Measurements from ENCODE around the gene MYL12A.

MYL12A gene

DNA sequence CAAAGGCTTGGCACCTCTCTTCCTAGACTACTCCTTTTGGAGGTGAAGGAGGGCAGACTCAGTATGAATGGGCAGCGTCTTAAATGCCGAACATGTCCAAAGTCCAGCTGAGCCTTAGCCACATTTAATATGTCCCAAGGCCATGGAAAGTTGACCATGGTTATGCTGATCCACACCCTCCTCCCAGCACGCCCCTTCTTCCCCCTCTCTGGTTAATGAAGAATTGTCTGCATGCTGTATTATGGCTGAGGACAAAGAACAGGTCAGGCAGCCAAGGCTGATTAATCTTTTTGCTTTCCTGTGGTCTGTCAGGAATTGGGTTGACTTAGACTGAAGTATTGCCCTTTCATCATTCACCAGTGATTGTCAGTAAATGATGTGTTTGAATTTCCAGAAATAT, 22.0 kb upstream of the MYL12A start:
- DNase-seq: no peak

DNA sequence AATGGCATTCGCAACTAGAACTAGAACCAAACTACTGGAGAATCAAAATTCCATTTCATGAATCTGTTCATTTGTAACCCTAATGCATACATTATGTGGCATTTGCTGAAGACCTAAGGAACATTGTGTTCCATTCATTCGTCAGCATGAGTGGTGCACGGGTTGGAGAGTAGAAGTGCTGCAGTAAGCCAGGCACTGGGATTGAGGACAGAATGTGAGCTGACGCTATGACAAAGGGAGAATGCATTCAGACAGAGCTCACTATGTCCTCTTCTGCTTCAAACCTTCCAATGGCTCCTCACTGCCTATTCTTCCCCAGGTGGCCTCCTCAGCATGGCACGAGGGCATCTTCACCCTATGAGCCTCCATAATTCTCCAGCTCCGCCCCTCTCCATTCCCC, 21.6 kb upstream of the MYL12A start:
- no peak for DNase-seq

DNA sequence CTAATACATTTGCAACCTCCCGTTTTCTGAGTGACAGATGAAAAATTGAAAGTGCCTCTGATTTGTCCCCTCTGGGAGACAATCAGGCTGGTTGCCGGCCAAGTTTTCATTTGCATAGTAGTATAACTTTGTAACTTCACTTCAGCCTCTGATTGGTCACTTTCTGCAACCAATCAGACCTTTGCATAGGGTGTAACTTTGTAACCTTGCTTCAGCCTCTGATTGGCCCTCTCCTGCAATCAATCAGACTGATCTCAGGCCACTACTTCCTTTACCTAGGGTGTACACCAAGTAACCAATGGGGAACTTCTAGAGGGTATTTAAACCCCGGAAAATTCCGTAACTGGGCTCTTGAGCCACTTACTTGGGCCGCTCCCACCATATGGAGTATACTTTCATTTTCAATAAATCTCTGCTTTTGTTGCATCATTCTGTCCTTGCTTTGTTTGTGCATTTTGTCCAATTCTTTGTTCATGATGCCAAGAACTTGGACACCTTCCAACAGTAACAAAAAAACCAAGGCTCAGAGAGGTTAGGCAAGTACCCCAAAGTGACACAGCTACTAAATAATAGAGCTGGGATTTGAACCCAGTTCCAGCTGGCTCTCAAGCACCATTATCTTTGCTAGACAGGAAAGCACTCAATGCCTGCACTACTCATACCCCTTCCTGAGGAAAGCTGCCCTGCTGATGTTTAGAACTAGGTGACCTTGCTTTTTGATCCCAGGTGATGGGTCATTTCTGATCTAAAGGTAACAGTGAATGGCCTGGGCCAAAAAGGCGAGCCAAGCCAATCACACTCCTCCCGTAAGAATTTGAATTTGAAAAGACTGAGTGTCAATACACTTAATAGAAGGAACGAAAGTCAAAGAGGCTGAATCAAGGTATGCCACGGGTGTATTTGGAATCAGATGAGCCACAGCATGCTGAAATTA, 16.9 kb upstream of the MYL12A start:
- no peak for DNase-seq

DNA sequence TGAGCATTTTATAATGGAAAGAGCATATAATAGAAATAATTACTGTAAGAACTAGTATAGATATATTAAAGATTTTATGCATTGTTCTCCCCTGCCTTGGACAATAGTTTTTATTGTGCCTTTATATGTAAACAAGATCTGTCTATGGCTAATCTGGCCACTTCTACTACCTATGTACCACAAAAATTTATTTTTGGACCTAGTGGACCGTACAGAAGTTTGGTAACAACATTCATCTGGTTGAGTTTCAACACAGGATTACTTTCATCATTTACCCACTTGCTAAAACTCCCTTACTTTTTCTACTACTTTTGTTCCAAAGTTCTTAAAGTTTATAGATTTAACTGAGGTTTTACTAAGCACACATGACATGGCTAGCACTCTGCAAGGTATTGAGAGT, 14.6 kb upstream of the MYL12A start:
- DNase-seq: no peak

DNA sequence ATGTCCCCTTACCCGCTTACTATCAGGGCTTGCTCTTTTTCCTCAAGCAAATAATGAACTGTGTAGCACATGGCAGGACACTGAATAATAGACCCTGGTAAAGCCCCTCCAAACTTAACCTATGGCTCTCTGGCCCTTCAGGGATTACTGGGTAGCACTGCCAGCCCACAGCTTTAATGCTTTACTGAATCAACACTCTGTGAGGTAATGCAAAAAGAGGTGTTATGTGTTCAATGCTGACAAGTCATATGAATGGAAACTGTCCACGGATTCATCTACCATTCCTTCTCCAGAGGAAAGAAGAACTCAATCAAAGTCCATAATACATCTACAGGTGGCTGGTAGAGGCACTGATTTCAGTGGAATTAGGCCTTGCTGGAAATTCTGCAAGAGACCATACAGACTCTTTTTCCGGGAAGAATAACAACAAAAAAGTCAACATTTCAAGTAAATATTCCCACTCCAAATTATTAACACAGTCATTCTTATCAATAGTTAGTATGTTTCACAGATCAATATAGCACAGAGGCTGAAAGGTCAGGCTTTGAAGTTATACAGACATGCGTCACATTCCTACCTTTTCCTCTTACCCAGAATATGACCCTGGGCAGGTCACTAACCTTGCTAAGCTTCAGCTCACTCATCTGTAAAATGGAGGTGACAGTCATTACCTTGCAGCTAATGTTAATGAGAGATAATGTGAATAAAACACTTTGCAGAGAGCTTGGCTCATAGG, 14.0 kb upstream of the MYL12A start:
- DNase-seq: no peak

DNA sequence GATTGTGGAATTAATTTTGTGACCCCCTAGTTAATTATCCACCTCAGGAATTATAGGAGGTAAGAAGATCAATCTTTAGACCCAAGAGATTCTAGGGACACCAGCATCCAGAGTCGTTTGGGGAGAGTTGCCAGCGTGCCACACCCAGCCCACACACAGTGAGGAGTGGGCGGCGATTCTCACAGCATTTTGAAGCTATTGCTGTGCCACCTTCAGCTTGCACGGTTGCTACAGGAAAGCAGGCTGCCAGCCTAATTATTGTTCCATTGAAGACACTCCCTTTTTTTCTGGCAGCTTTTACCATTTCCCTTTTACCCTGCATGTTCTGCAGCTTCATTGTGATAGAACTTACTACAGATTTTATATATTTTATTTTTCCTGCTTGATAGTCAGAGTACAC, 13.1 kb upstream of the MYL12A start:
- no peak for DNase-seq

DNA sequence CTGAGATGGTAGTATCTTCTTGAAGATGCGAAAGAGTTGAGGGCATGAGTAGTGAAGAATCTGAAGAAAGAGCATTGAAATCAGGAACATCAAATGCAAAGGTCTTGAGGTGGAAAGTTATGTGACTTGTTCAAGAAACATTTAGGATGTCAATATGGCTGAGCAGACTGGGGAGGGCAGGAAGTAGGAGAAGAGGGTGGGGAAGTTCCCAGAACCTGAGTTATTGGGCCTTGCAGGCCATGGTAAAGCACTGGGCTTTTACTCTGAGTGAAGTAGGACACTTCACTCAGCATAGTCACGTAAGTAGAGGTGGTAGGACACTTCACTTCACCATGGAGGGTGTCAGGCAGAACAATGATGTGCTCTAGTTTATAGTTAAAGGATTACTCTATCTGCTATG, 11.8 kb upstream of the MYL12A start:
- DNase-seq: no peak

DNA sequence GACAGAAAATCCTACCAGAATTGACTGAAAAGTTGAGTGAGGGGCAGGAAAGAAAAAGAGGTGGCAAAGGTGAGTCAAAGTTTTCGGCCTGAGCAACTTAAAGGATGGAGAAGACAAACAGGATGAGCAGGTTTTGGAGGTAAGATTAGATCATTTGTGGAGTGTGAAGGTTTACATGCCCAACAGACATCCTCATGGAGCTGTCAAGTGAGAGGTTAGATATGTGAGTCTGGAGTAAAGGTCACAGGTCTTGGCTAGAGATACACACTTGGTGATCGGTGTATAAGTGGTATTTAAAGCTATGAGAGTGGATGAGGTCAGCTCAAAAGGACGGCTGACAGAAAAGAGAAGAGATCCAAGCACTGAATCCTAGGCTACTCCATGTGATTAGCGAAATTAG, 11.1 kb upstream of the MYL12A start:
- DNase-seq: peak; percentile 68

DNA sequence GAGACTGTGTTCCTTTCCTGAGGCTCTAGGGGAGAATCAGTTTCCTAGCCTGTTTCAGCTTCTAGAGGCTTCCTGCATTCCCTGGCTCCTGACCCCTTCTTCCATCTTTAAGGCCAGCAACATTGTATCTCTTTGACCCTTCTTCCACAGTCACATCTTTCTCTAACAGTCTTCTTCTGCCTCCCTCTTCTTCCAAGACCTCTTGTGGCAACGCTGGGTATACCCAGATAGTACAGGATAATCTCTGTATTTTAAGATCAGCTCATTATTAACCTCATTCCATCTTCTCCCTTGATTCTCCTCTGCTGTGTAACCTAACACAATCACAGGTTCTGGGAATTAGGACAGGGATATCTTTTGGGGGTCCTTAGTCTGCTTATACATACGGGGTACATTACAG, 8.9 kb upstream of the MYL12A start:
- no peak for DNase-seq

DNA sequence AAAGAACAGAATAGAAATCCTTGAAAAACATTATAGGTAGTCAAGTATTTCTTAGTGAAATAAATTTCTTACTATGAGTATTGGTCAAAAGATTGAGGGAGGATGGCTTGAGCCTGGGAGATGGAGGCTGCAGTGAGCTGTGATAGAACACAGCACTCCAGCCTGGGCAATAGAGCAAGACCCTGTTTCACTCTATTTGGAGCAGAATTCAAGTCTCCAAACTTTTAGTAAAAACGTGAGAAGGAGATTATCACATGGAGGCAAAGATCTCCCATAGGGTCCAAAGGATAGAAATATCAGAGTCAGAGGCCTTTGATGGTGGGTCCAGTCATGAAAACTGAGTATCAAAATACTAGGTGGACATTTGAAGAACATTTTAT, 2.4 kb upstream of the MYL12A start:
- no peak for DNase-seq

DNA sequence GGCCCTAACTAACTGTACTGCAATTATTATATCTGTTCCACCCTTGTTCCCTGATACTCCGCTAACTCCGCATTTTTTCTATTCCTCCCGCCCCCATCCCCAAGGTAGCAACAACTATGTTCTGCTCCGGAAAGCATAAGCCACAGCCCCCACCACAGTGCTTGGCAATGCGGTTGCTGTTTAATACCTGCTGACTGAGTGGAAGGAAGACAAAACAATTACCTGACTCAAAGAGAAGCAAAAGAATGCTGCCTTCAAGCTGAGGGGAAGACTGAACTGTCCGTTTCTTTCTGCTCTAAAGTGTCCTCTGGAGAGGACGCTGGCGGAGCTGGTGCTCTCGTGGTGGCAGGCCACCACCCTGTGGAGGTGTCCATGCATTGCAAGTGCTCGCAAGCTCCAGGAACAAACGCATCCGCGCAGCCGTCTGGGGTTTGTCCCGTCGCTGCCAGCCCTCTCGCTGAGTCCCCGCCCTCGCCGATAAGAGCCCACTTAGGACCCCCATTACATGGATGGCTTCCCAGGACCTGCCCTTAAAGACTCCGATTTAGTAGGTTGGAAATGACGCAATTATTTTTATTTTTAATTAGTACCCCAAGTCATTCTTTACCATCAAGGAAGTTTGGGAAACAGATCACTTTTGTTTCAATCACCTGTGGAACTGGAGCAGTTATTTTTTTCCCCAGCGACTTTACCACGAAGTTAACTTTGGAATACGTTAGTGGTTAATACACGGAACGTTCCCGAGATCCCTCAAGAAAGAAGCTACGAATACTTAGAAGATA, 1.6 kb upstream of the MYL12A start:
- peak; percentile 84 for DNase-seq

DNA sequence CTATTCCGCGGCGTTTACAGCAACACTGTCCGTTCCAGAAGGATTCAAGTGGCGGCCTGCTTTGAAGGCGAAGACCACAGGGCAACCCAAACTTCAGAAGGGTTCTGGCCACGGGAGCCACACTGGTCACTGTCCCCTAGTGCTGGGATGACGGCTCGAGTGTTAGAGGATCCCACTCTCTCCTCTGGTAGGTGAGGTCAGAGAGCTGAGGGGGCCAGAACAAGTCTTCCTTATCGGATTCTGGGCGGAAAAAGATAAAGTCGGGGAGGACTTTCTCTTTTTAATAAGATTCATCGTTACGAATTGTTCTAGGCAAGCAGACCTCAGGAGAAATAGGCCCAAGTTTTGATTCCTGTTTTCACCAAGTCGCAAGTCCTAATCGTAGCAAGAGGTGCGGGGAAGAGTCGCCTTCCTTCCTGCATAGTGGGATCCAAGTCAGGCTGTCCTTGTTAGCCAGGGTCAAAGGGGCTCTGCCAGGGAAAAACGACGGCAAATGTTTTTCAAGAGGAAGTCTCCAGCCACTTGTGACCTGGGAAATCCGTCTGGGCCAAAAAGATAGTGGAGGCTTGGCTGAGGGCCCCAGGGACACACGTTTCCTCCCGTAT, 864 bp upstream of the MYL12A start:
- DNase-seq: no peak

DNA sequence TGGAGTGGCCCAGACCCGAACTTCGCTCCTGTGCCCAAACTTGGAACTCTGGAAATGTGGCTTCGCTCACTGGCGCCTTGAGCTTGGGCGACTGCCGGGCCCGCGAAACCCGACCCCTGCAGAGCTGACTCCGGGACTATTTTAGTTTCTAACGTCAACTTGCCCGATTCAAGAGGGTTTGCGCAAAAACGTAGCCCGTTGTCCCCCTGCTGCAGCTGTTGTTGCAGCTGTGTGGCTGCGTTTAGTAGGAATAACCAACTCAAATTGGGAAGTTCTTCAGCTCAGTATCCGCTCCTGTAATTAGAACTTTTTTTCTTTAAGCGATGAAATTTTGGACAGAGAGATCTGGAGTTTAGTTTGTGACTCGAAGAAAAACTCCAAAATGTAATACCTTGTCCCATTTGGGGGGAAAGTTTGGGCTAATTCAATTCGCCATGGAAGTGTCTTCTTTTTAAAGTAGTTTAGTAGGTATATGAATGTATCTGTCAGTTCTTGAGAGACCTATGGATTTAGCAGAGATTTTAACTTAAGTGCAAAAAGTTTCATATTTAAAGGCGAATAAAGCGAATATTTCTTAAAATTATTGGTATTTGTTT, 559 bp downstream of the MYL12A start:
- DNase-seq: no peak

DNA sequence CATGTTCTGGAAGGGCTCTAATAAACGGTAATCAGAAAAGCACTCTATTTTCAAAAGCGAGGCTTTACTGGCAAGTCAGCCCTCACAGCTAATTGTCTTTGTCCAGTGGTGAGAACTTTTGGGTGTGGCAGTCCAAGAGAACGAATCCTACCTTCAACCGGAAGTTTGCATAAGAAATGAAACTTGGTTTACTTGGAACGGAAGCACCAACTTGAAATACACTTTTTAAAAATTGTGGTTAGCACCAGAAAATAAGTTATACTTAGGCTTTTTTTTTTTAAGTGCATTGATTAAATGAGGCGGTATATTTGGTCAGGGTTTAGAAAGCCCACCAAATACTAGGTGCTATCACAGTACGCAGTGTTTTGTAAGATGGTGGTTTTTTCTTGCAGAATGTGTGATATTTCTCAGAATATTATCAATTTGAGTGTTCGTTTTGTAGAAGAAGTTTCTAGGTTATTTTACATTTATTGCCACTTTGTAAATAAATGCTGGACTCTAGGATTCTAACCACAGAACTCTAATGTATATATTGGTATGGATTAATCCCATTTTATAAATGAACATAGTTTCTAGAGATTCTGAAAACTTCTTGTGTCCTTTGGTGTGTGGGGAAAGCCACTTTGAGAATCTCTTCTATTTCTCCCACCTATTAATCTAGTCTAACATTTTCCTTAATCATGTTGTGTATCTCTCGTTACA, 1.2 kb downstream of the MYL12A start:
- peak; percentile 32 for DNase-seq

DNA sequence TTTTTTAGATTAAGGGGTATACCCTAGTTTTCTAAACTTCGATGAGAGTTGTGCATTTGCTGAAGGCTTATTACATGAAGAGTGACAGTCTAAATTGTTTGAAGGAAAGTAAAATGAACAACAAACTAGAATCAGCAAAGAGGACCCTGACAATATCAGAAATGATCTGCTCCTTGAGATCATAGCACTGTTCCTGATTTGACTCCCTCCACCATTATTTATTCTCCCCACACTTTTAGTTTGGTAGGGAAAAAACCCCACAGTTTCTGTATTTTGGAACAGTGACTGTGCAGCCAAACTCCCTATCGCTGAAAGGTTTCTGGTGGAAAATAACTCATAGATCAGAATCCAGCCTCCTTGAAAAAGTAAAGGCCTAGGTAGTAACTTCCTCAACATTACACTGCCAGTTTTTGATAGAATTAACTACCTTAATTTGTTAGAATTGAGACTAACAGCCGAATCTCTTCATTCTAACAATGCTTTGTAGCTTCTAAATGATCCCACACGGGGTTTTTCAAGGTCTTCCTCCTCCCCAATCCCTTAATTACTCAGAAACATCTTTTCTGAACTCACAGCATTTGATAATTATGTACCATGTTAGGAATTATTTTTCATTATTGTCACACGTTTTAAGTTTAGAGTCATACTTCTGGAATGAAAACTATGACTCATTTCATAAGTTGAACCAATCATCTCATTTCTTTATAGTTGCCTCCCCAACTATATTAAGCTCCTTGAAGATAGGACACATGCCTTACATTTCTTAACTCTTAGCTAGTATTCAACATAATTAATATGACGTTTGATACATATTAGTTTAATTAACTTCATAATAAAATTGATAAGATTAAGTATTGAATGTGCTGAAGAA, 2.9 kb downstream of the MYL12A start:
- DNase-seq: no peak

DNA sequence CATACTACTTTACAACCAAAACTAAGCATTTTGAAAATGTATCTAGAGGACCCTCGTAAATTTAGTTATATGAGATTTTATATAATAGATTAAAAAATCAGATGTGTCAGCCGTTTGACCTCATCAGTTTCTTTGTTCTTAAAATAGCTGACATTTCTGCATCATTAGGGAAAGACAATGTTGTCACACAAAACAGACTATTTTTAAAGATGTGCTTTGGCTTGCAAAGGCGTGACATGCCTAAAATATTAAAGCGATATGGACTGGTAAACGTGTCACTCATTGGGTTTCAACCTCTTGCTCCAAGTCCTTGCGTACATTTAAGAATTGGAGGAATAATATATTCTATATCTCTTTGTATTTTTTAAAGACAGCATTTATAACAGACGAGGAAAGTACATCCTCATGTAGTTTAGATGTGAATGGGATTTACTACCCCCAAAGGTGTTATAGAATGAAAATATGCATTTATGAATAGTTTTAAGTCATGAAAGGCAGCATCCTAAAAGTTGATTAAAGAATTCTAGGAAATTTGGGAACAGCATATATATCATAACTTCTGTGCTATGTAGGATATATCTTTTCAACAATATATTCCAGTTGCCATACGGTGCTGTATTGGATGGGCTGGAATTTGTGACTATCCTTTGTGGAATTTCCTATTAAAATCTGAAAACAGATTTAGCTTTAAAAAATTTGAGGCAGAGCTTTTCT, 3.8 kb downstream of the MYL12A start:
- DNase-seq: no peak

DNA sequence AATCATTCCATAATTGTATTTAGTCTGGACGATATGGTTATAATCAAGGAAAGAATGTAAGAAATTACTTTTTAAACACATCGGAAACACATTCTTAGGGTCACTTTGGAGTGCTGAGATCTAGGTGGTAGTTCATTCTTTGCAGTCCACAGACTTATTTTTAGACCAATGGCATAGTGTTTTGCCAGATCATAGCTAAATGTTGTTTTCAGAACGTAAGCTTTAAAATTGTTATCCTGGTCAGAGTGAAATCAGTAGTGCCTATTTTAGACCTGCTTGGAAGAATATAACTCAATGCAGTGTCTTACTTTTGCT, 4.3 kb downstream of the MYL12A start:
- DNase-seq: no peak

DNA sequence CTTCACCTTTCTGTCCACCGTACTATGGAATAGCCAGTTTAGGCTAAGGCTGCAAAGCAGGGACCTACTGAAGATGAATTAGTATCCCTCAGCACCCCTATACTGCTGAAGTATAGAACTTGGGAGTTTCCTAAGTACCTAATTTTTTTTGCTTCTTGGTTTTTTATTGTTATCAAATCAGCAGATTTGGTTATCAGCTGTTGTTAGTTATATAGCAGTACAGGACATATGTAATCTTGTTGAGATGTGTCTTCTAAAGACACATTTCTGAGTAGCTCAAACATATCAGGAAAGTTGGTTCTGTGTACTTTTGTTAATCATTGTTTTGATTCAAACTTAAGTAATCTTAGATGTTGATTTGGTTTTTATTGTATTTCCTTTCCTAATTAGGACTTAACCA, 5.2 kb downstream of the MYL12A start:
- no peak for DNase-seq

DNA sequence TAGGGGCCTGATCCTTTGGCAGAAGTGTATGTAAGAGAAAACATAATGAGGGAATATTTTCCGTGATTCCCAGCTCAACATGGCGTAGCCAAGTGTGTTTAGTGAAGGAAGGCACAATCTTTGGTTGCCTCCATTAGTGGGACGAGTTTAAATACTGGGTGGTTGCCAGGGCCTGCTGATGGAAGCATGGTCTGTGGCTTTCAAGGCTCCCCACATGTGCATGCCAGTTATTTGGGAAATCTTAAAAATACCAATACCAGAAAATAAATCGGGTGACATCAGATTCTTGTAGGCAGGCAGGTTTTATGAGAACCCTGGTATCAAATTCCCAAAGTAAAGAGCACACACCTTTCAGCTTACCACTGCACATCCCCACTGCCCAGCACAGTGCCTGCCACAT, 7.1 kb downstream of the MYL12A start:
- DNase-seq: no peak

DNA sequence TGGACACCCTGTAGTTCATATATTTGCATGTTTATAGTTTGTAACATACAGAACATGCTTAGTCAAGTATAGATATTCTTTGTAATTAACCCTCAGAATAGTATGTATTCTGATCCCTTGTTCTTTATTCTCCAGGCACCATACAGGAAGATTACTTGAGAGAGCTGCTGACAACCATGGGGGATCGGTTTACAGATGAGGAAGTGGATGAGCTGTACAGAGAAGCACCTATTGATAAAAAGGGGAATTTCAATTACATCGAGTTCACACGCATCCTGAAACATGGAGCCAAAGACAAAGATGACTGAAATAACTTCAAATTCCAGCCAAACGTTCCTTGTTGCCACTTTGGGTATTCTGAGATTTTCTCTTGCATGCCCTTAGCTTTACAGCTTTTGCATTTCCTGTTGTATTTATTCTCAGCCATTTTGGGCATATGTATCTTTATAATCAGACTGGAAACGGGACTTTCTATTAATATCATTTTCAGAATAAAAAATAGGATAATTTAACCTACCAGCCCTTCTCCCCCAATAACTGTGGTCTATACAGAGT, 8.1 kb downstream of the MYL12A start:
- DNase-seq: no peak
